22Rv1 (cell line): Measurements from ENCODE around the gene INSM1.

Experiments used
- CTCF ChIP-seq: fragments of 450-650 bp; IDR thresholded peaks from 2 replicates; pipeline ENCODE4 v1.5.1; 2017; ENCODE audit warnings: mild to moderate bottlenecking
- ZFX ChIP-seq: fragments of 450-650 bp; IDR thresholded peaks from 2 replicates; pipeline ENCODE4 v1.6.1; 2017; ENCODE audit warnings: antibody characterized with exemption, borderline replicate concordance

DNA sequence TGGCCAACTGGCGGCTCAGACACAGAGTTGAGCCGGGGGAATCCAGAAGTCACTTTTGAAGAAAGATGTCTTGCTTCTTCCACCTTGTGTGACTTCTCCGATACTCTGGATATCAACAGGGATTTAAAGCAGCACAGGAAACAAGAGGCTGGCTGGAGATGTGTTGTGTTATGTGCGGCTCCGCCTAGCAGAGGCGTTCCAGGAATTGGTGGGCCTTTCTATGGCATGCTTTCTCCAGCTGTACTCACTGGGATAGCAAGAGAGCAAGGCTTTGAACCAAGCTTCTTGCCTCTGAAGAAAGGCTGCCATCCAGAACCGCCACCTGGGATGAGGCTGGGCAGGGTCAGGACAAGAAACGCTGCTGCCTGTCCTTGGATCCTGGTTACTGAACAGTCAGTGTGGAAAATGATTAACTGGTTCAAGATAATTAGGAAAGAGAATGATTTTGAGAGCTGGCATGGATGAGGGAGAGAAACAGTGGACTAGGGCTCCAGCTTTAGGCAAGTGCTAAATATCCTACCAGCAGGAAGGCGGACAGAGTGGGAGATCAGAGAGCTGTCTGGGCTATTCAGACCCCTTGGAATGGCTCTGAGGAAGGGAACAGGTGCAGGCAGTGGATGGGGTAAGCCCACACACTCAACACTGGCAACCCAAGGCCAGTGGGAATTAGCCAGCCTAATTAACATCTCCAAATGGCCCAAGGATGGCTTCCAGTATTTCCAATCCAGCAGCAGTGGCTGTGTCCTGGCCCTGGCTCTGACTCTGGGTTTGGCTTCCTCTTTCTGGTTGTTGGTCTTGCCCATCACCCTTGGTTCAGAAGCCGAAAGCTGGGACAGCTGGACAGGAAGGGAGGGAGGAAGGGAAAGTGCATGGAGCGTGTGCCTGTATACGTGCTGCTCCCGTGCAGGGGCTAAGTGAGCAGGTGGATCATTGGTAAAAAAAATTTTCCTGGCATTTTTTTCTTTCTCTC, 31.9 kb downstream of the INSM1 start:
- TF ChIP-seq CTCF = no peak
- TF ChIP-seq ZFX = no peak
